HG03135 (cell line): ENCODE measurements around the gene METRN.

Source experiments
- ATAC-seq: cut with Tn5 transposase; IDR thresholded peaks from one replicate; pipeline ENCODE4 v1.9.1; 2021; ENCODE audit warnings: mild to moderate bottlenecking, moderate library complexity; ENCODE audit not compliant: unreplicated experiment

Gene METRN

DNA sequence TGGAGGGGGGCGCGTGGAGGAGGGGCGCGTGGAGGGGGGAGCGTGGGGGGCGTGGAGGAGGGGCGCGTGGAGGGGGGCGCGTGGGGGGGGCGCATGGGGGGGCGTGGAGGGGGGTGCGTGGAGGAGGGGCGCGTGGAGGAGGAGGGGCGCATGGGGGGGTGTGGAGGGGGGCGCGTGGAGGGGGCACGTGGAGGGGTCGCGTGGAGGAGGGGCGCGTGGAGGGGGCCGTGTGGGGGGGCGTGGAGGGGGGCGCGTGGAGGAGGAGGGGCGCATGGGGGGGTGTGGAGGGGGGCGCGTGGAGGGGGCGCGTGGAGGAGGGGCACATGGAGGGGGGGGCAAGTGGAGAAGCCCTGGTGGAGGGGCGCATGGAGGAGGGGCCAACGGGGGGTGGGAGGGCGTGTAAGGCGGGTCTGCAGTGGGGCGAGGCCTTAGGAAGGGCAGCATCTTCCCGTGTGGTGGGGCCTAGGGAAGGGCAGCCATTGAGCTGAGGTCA lies 52.9 kb downstream of the METRN start:
- no peak for ATAC-seq

DNA sequence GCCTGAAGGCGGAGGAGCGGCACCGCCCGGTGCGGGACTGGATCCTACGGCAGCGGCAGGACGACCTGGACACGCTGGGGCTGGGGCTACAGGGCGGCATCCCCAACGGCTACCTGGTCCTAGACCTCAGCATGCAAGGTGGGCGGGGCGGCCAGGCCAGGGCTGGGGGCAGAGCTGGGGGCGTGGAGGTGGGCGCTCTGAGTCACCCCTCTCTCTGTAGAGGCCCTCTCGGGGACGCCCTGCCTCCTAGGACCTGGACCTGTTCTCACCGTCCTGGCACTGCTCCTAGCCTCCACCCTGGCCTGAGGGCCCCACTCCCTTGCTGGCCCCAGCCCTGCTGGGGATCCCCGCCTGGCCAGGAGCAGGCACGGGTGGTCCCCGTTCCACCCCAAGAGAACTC lies 53.5 kb downstream of the METRN start:
- ATAC-seq: no peak
